Amygdala (tissue), 56 donors: Measurements from ENCODE around the gene FAM185A.
"Not testable (repeated sequence)": the region's sequence is repeated elsewhere in the genome, so short reads cannot be mapped to it uniquely, and the experiment has no call there.

Source experiments
- DNase-seq, 56 donors: peaks; one replicate each; lab custom pipeline; 2025; lab: John Stamatoyannopoulos, UW

The FAM185A gene

DNA sequence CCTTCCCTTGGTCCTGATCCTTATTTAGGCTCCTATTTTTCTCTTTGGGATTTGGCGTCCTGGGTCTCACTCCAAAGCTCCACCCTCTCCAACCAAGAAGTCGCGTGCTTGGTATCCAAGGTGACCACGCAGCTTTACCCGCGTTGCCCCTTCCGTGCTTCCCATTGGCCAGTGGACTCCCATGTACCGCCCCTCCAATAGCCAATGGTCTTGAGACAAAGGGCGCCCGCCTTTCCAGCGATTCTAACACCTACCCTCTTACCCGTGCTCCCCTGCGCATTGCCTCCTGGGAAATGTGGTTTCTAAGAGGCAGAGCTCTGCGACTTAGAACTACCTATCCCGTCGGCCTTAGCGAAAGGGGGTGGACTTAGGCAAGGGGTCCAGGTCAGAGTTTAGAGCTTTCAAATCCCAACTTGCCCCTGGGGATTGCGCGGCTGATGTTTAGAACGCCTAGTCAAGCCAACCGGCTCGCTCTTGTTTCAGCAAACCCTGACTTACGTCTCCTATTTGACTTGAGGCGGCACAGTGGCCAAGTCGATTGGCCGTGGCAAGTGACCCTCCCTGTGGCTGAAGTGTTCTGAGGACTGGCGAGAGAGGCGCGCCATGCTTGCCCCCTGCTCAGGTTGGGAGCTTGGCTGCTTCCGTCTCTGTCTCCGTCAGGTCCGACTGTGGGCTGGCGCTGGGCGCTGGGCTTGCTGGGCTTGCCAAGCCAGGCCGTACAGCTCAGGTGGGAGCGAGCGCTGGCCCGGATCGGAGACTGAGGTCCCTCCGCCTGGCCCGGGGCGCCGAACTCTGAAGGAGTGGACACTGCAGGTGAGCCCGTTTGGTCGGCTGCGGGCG lies at the start of gene FAM185A:
TSS of gene FAM185A (plus strand) at position 395 of the 840 bp plus-strand sequence. CDS start at position 604, 209 bp downstream.
- DNase-seq = peak; percentile 57 to 100 (median 99)

- DNase-seq = not testable (repeated sequence)
Measured at GRCh38 chr7:102713011-102713690, 35.6 kb upstream of the FAM185A start.

DNA sequence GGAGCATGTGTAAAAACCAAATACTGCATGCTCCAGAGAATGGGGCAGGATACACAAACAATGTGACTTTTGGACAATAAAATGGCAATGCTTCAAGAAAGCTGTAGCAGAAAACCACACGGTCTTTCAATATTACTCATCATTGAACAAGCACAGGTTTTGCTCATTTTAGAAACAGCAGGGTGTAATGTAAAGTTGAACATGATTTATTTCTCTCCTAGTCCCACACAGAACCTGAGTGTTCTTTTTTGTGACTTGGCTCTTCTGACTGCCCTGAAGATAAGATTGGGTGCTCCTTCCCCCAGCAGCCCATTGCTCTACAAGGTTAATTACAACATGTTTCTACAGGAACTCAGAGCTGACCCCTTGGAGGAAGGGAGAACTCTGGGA lies 35.1 kb upstream of the FAM185A start:
- not testable (repeated sequence) for DNase-seq

- DNase-seq = not testable (repeated sequence)
Measured at GRCh38 chr7:102714774-102715522, 33.9 kb upstream of the FAM185A start.

DNA sequence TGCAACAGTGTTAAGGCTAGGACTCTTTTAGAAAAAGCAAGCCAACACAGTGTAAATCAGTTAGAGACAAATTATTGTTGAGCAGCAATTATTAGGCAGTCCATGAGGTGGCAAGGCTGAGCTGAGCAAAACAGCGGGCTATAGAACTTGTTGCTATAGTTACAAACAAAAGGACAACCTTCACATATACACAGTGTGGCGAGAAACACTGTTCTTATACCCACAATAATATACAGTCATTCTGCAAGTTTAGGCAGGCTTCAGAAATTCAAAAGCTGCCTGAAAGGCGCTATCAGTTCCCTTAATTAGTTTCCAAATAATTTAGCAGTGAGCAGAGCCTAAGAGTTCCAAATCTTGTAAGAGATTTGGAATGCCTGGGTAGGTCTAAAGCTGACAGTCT lies 33.1 kb upstream of the FAM185A start:
- DNase-seq = not testable (repeated sequence)

GRCh38 chr7:102718491-102718890 lies 30.3 kb upstream of the FAM185A start:
- not testable (repeated sequence) for DNase-seq

GRCh38 chr7:102726170-102726569 lies 22.6 kb upstream of the FAM185A start:
- DNase-seq = not testable (repeated sequence)

DNA sequence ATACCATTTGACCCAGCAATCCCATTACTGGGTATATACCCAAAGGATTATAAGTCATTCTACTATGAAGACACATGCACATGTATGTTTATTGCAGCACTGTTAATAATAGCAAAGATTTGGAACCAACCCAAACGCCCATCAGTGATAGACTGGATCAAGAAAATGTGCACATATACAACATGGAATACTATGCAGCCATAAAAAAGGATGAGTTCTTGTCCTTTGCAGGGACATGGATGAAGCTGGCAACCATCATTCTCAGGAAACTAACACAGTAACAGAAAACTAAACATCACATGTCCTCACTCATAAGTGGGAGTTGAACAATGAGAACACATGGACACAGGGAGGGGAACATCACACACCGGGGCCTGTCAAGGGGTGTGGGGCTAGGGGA lies 19.1 kb upstream of the FAM185A start:
- not testable (repeated sequence) for DNase-seq

- not testable (repeated sequence) for DNase-seq
Measured at GRCh38 chr7:102730431-102730830, 18.4 kb upstream of the FAM185A start.

- DNase-seq = peak in 4 of 56 donors; percentile 3 to 18 (median 7)
Measured at GRCh38 chr7:102742002-102742771, 6.6 kb upstream of the FAM185A start.

DNA sequence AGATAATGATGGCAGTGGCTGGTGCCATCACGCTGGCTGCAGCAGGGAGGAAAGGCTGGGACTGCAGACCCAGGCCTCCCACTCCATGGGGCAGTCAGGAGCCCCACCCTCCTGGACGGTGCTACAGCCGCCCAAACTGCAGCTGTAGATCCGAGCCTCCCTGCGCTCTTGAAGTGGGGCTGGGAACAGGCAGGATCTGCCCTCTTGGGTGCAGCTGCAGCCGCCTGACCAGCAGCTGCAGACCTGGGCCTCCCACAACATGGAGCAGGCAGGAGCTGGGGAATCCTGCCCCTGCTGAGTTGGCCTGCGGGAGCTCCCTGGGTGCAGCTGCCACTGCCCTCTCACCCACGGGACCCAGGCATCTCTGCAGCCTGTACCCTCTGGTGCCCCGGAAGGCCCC lies 4.9 kb upstream of the FAM185A start:
- DNase-seq = peak in 5 of 56 donors; percentile 3 to 9 (median 4)

DNA sequence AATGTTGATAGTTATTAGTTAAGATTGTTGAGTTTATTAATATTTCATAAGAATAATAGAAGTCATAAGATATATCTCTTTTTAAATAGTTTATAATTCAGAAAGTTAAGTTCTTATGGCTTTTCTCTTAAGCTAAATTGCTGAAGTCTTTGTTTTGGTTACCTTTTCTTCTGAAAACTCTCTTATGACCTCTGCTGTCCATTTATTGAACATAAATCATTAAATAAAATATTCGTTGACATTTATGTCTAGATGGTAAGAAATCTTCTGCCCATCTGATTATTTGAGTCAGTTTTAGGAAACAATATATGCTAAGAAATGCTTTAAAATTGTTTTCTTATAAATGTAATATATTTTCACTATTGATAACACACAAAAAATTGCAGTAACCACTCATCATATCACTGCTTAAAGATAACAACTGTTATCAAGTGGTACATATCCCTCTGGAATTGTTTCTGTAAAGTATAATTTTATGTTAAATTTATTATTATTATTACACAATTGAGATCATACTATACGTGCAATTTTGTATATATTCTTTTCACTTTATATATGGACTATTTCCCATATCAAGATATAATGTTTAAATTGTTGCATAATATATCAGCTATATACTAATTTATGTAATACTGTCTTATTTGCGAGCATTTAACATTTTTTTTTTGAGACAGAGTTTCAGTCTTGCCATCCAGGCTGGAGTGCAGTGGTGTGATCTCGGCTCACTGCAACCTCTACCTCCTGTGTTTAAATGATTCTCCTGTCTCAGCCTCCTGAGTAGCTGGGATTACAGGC lies 3.1 kb upstream of the FAM185A start:
- not testable (repeated sequence) for DNase-seq

- not testable (repeated sequence) for DNase-seq
Measured at GRCh38 chr7:102749445-102749786, 617 bp downstream of the FAM185A start.

DNA sequence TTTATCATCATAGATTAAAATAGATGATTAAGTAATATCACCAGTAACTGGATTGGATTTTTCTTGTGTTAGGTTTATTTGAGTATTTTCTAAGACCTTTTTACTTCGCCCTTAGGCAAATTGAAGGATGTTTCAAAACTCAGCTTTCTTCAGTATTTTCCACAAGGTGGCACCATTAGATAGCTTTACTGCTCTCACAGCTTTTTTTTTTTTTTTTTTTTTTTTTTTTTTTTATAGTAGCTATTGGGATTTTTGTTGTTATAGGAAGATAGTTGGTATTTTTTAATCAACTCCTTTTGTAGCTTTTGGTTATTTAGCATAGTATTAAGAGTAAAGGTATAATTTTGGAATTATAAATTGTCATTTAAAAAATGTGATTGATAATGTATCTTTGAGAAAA lies 9.4 kb downstream of the FAM185A start:
- DNase-seq = not testable (repeated sequence)

DNA sequence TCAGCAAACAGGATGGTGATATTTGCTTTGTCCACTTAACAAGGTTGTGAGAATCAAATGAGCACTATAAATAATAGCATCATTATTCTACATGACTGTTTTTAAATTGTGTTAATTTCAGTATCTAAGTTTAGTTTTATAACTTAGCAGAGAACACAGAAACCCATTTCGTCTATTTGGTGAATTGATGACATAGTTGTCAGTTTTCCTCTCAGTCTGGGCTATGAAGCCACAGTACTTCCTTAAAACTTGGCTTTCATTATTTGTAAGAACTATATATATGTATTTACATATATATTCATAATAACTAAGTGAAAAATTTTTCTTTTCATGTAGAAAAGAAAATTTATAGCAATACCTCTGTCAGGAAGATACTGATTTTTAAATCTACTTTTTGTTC lies 11.1 kb downstream of the FAM185A start:
- DNase-seq = not testable (repeated sequence)

GRCh38 chr7:102761234-102761633 lies 12.4 kb downstream of the FAM185A start:
- DNase-seq = not testable (repeated sequence)

- not testable (repeated sequence) for DNase-seq
Measured at GRCh38 chr7:102763295-102763905, 14.6 kb downstream of the FAM185A start.

DNA sequence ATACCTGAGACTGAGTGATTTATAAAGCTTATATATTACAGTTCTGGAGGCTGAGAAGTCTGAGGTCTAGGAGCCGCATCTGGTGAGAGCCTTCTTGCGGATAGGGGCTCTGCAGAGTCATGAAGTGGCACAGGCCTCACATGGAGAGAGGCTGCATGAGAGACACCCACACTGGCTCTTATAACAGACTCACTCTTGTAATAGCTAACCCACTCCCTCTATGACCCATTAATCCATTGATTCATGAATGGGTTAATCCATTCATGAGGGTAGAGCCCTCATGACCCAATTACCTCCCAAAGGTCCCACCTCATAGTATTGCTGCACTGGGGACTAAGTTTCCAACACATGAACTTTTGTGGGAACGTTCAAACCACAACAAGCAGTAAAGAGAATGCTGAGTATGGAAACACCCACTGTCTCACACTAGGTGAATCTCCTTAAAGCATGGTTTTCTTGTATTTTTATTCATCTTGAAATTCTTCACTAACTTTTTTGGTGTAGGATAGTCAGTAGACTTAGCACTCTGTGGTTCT lies 20.9 kb downstream of the FAM185A start:
- DNase-seq = not testable (repeated sequence)

DNA sequence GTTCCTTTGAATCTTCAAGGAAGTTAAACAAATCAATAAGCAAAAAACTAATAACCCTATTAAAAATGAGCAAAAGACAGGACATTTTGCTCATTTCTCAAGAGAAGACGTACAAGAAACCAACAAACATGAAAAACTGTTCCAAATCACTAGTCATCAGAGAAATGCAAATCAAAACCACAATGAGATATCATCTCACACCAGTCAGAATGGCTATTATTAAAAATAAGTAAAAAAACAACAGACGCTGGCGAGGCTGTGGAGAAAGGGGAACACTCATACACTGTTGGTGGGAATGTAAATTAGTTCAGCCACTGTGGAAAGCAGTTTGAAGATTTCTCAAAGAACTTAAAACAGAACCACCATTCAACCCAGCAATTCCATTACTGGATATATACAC lies 21.7 kb downstream of the FAM185A start:
- DNase-seq = not testable (repeated sequence)
